Measurements from ENCODE around the gene CCT8L2.
"Not testable (repeated sequence)": the region's sequence is repeated elsewhere in the genome, so short reads cannot be mapped to it uniquely, and the experiment has no call there.

CCT8L2 gene

GRCh38 chr22:16558376-16558945 lies 34.1 kb downstream of the CCT8L2 start:
- not testable (repeated sequence) for DNase-seq (ENCODE audit: low read depth, low spot score)

- DNase-seq (ENCODE audit: low read depth, low spot score), result not testable (repeated sequence)
Observed at GRCh38 chr22:16557511-16557910, 35.1 kb downstream of the CCT8L2 start.

GRCh38 chr22:16555077-16555994 lies 37.3 kb downstream of the CCT8L2 start:
- not testable (repeated sequence) for DNase-seq (ENCODE audit: low read depth, low spot score)

GRCh38 chr22:16543310-16543709 lies 49.3 kb downstream of the CCT8L2 start:
- not testable (repeated sequence) for DNase-seq (ENCODE audit: low read depth, low spot score)
